ELR (cell line): ENCODE measurements around the gene PCNX3.

ENCODE experiments used
- DNase-seq: peaks from one replicate; pipeline ENCODE4 v3.0.0-alpha.2; 2015; ENCODE audit warnings: low read depth

The PCNX3 gene

DNA sequence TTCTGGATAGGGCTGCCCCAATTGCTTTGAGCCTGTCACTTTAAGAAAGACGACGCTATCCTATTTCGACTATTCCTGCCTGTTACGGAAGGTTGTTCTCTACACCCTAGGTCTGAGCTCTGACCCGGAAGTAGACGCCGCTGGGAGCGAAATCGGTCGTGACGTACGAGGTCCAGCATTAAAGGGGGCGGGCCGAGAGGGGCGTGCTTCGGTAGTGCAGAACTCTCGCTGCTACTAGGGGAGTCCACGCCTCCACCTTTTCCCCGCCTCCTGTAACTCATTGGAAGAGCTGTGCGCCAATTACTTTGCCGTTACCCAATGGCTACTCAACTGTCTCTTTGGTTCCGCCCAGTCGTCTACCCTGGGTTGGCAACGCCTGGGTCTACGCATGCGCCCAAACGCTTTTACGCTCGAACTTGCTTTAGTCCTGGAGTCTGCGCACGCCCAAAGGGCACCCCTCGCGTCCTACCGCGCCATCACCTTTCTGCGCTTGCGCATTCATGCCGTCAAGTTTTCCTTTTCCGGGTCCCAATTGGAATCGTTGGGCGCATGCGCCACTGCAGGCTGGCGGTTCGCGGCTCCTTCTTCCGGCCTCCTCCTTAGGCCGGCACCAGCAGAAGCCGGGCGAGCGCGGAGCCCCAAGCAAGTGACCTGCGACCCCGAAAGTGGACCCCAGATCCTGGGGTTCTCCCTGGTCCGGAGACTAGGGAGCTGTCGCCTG lies at the start of gene PCNX3:
Gene PCNX3, plus strand, starts transcription at position 548 of the 721 bp plus-strand sequence. CDS start 536 bp downstream, outside the sequence.
- peak; percentile 100 for DNase-seq

DNA sequence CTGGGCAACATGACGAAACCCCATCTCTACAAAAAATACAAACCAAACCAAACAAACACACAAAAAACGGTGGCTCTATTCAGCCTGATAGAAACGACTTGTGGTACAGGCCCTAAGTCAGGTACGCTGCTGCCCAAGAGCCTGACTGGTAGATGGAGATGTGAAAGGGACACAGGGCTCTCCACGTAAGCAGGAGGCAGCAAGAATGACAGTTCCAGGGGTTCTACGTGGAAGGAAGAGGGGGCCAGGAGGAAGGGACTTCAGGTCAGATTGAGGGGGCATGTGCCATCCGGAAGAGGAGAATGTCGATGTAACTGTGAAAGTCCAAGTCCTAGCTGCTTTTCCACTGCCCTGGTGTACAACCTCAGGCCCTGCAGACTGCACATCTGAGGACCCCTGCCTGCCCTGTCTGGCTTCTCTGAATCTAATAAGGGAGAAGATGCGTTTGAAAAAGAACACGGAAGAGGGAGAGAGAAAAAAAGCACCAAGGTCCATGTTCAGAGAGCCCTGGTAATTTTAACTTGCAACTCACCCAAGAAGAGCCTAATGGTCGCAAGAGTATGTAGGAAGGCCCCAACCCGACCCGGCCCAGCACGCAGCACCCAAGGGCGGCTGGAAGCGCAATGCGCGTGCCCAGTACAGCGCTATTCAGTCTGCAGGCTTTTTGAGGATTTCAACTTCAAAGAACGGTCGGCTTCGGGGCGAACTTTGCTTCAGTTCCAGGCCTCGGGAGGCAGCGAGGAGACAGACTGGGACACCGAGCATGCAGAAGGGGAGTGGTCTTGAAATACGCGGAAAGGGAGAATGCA lies 46.2 kb upstream of the PCNX3 start:
- DNase-seq: no peak

DNA sequence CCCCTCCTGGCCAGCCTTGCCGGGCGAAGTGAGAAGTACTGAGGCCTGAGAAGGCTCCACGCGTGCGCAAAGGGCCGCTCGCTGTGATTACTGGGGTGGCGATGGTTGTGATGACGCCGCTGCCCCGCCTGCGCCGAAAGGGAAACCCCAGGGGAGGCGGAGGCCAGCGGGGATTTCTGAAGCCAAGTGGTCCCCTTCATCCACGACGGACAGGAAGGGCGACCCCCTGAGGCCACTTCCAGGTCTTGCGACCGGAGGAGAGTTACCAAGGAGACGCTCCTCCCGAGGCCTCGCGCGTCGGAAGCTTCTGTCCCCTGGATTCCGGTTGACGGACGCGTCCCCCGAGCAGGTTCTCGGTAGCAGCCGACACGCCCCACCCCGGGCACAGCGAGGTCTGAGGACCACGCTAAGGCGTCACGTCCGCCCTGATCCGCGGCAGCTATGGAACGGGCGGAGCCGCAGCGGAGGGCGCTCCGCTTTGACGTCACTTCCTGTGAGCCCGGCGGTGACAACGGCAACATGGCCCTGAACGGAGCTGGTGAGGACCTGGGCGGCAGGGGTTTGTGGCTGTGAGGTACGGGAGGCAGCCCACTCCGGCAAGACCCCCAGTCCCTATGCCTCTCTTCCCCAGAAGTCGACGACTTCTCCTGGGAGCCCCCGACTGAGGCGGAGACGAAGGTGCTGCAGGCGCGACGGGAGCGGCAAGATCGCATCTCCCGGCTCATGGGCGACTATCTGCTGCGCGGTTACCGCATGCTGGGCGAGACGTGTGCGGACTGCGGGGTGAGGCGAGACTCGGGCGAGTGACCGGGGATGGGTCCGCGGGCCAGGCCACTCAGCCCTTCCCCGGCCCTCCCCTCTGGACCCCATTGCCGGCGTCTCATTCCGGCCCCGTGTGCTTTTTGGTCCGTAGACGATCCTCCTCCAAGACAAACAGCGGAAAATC lies 45.3 kb upstream of the PCNX3 start, which contains the start of gene ZNRD2:
Gene ZNRD2, plus strand, starts transcription at position 505 of the 946 bp plus-strand sequence. Its CDS starts 15 bp downstream, at position 520.
- DNase-seq: peak; percentile 99

DNA sequence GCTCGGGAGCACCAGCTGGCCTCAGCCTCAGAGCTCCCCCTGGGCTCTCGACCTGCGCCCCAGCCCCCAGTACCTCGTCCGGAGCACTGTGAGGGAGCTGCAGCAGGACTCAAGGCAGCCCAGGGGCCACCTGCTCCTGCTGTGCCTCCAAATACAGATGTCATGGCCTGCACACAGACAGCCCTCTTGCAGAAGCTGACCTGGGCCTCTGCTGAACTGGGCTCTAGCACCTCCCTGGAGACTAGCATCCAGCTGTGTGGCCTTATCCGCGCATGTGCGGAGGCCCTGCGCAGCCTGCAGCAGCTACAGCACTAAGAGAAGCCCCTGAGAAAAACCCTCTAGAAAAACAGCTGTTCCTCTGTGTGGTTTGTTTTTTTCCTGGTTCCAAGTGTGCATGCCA lies 44.2 kb upstream of the PCNX3 start:
- DNase-seq: no peak

DNA sequence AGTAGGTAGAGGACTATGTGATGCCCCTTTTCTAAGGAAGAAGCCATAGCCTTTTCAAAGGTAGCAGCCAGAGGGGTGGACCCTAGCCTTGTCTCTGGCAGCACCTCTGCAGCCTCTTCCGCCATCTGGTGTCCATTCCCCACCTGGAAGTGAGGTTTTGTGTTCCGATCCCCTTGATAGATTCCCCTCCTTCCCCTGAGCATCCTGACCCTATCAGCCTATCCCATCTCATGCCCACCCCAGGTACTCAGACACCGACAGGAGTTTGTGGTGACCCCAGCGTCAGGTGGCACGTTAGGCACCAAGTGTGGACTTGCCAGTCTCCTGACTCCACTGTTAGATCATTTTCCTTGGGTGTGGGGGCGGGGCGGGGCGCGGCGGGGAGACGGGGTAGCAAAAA lies 43.6 kb upstream of the PCNX3 start:
- peak; percentile 72 for DNase-seq

DNA sequence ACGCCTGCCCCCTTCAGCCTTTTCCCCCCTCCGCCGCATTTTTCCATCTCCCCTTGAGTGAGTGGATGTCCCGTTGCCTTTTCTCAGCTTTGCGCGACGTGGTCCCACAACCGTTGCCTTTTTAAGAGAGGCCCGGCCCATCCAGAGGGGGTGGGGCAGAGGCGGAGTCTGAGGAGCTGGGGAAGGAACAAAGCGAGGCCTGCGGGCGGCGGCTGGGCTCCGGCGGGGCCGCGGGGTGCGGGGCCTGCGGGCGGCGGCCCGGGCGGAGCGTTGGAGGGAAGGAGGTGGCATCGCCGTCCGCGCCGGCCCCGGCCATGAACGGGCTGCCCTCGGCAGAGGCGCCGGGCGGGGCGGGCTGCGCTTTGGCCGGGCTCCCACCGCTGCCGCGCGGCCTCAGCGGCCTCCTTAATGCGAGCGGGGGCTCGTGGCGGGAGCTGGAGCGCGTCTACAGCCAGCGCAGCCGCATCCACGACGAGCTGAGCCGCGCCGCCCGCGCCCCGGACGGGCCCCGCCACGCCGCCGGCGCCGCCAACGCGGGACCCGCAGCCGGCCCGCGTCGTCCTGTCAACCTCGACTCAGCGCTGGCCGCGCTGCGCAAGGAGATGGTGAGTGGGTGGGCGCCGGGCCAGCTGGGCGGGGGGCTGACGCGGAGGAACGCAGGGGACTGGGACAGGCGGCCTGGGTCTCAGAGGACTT lies 43.1 kb upstream of the PCNX3 start, which contains the start of gene FAM89B:
Gene FAM89B, plus strand, starts transcription at position 183 of the 696 bp plus-strand sequence. Its CDS starts 132 bp downstream, at position 315.
- peak; percentile 89 for DNase-seq

DNA sequence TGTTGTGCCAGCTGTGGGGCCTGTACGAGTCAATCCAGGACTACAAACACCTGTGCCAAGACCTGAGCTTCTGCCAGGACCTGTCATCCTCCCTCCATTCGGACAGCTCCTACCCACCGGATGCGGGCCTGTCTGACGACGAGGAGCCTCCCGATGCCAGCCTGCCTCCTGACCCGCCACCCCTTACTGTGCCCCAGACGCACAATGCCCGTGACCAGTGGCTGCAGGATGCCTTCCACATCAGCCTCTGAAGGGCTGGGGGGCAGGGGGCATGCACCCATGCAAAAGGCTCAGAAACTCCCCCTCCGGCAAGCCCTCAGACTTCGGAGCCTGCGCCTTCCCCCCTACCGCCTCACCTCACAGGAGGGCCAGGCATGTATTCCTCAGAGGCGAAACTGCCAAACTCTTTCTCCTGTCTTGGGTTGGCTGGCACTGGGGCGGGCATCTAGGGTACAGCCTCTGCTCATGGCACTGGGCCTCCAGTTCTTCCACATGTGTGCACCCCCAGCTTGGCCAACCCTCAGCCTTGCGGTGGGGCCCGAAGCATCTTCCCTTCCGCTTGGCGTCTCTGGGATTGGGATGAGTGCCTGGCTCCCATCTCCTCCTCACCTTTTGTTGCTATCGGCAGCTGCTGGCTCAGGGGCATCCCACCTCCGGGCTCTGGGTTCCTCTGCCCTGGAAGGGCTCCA lies 42.0 kb upstream of the PCNX3 start:
- no peak for DNase-seq

DNA sequence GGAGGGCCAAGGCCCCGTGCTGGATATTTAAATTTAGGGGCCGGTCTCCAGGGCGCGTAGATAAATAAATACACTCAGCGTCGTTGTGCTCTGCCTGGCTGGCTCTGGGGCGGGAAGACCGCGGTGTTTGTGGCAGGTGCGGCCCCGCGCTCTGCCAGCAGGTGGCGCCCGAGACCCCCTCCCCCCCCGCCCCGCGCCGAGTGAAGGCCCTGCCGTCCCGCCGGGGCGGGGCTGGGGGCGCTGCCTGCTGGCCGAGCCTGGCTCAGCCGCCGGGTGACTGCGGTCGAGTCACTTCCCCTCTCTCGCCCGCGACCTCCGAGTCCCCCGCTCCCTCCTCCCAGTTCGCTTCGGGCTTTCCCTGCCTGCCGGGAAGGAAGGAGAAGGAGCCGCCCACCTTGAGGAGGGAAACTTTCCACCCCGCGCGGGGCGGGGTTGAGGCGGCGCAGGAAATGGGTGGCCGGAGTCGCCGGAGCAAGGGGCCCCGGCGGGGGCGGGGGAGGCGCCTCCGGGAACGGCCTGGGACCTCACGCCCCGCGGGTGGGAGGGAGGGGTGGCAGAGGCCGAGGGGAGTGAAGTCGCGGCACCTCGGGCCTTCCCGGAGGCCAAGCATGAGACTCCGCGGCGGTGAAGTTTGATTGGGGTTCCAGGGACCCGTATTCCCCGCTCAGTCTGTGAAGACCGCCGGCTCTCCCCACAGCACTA lies 41.3 kb upstream of the PCNX3 start:
- peak; percentile 97 for DNase-seq

DNA sequence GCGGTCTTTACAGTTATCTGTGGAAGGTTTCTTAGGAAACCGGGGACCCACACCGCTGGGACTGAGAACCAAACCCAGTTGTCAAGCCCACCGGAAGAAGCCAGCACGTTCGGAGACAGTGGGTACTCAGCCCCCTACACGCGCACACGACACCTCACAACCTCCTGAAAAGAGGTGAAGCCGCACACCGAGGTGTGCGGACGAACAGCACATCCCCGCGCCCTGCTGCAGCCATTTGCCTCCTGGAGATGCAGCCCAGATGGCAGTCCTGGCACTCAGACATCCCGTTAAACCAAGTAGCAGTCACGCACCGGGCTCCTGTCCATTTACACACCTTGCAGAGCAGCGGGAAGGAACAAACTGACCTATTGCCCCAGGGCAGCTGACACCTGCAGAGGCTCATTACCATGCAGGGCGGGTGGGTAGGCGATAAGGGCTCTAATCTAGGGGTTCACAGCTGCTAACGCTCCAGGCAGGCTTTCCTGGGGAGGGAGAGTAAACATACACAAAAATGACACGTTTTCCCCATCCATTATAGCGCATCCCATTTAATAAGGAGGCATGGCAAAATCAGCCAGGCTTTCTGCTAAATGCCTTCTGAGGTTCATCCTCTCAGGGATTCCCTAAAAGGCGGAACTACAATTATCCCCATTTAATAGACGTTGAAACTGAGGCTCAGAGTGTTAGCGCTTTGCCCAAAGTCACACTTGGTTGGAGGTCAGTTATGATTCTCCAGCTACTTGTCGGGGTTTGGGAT lies 40.6 kb upstream of the PCNX3 start:
- peak; percentile 39 for DNase-seq

DNA sequence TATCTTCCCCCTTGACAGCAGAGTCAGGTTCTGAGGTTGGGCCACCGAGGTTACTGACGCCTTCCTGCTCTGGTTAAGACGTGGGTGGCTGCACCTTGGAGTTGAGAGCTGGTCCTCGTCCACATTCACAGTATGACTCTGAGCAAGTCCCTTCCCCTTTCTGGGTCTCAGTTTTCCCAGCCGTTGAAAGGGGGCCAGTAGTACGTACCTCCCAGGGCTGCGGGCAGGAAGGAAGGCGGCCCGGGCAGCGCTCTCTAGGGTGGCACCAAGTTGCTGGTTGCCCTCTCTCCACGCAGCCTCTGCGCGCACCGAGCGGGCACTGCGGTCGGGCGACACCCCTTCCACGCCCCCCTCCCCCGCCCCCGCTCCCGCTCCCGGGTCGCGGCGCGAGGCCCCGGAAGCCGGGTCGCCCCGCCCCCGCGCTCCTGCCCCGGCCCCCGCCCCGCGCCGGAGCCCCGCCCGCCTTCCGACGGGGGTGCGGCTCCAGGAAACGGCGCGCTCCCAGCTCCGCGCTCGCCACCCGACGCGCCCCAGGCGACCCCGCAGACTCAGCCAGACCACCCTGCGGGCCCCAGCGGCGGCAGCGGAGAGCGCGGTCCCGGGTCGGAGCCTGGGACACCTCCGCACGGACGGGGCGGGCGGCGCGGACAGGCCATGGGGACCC lies 39.9 kb upstream of the PCNX3 start, which contains the start of gene EHBP1L1:
Gene EHBP1L1, plus strand, starts transcription at position 486 of the 664 bp plus-strand sequence. CDS start 250 bp downstream, outside the sequence.
- DNase-seq: peak; percentile 66

DNA sequence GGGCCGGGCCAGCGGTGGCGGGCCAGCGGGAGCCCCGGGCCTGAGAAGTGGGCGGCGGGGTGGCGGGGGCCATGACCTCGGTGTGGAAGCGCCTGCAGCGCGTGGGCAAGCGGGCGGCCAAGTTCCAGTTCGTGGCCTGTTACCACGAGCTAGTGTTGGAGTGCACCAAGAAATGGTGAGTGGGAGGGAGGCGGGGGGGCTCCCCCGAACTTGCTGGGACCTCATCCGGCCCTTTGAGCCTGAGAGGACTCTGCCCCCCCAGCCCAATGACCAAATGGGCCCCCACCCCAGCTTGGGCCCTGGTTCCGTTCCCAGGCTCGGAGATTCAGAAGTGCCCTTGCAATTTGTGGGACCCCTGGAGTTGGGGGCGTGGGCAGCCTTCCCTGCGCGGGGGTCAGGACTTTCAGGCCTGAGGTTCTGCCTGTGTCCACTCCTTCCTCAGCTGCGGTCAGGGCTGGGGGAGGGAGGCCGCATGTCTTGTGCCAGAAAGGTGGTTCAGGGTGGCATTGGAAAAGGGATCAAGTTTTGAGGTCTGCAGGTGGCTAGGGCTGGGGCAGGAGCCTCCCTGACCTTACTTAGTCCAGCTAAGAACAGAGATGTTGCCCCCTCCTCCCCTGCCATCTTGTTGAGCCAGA lies 39.2 kb upstream of the PCNX3 start:
- DNase-seq: no peak

DNA sequence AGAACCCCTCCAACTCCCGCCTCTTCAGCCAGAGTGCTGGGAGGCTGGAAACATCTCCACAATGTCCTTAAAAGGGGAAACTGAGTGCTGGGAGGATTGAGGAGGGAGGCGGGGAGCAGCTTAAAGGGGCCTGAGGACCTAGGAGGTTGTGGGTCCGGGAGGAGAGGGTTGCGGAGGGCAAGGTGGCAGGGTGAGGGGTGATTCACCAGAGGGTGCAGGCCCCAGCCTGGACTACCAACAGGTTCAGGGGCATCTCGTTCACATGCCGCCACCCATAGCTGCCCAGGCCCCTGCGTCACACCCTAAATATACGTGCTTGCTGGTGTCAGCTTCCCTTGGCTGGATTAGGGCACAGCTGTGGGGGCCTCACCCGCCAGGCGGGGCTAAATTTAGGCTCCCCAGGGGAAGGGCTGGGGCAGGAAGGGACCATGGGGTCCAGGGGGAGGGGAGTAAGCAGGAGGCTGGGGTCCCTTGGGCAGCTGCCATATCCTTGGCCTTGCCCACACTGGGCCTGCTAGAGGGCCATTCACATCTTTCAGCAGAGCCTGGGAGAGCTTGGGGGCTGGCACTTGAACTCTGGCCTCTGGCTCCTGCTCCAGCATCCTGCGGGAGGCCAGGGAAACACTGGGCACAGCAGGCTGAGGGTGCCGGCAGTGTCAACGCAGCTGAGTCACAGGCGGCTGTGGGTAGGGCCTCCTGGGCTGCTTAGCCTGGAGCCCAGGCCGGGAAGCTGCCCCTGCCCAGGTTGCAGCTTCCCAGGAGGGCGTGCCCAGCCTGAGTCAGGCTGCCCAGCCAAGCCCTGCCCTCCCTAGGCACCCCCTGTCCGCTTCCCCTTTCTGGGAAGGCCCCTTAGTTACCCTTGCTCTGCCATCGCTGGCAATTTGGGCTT lies 38.5 kb upstream of the PCNX3 start:
- DNase-seq: peak; percentile 87

DNA sequence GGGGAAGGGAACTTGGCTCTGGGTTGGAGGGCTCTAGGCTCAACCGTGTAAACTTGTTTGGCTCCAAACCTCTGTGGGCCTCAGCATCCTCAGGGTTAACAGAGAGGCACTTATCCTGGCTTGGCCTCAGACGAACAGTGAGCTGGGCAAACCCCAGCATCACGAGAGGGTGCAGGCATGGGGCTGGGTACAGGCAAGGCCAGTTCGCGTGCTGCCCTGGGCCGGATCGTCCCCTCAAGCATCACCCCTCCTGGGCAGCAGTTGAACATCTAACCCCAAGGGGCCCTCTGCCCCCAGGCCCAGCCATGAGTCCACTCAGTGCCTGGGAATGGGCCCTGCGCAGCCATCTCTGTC lies 37.8 kb upstream of the PCNX3 start:
- no peak for DNase-seq

DNA sequence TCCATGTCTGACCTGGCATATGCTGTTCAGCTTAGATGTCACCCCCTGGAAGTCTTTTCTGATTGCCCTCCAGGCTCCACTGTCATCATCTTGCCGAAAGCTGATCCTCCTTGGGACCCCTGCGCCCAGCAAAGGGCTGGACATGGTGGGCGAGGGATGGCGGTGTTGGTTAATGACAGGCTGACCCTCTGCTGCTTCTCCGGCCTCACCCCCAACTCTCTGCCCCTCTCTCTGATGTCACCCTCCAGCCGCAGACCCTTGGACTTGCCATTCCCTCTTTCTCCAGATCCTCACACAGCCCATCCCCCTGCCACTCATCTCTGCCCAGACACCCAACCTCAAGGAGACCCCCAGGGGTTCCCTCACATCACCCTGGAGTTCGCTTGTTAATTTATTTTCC lies 37.4 kb upstream of the PCNX3 start:
- no peak for DNase-seq

DNA sequence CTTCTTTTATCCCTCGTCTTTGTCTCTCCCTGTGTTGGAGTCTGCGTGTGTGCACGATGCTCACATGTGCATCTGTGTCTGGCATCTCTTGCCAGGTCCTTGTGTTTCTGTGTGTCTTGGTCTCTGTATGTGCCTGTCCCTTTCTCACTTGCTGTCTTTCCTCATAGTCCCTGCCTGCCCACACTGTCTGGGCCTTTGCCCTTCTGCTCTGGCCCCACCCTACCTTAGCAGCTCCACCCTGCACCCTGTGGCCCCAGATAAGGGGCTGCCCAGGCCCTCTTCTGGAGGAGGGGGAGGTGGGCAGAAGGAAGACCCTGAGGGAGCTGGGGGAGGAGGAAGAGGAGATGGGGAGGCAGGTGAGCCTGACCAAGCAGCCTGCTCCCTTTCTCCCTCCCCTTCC lies 36.9 kb upstream of the PCNX3 start:
- DNase-seq: no peak

DNA sequence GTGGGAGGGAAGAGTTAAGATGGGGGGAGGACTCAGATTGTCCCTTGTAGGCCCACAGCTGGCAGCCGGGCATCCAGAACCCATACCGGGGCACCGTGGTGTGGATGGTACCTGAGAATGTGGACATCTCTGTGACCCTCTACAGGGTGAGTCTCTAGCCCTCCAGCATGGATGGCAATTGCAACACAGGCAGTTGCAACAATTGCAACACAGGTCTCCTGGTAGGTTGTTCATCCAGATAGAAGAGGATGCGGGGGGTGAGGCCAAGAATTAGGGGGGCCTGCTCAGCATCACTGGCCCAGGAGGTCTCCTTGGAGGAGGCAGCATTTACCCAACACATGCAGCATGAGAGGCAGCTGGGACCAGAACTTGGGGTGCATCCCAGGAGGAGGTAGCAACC lies 36.3 kb upstream of the PCNX3 start:
- no peak for DNase-seq

DNA sequence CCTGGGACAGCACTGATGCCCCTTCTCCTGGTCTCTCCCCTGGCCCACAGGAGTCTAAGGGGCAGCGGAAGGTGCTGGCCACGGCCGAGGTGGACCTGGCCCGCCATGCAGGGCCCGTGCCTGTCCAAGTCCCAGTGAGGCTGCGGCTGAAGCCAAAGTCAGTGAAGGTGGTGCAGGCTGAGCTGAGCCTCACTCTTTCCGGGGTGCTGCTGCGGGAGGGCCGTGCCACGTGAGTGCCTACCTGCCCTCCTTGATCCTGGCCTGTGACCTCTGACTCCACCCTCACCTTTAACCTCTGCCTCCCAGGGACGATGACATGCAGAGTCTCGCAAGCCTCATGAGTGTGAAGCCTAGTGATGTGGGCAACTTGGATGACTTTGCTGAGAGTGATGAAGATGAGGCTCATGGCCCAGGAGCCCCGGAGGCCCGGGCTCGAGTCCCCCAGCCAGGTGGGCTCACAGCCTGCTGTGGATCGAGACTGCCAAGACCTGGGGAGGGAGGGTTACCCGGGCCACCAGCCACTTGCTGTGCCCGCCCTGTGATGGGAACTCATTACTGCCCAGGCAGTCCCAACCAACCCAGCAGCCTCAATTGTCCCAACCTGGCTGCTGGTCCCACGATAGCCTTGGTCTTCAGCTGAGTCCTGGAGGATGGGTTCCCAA lies 35.4 kb upstream of the PCNX3 start:
- no peak for DNase-seq
